SK-N-SH (cell line): ENCODE data around the gene NDUFS6. TPM values are rescaled to one million over a fixed set of nuclear protein-coding genes. Genes with fewer than 3 reads are reported as not detected.

Experiments
- CTCF ChIA-PET: fragments of 300-600, 350-600 bp; formaldehyde crosslinking; extraction: SDS; loops from one replicate; lab custom pipeline; 2021; lab: Yijun Ruan, JAX
- POLR2A ChIA-PET: fragments of 350-600 bp; sonication (Branson Sonifier 250); formaldehyde crosslinking; extraction: SDS; loops from one replicate; lab custom pipeline; 2020; ENCODE audit warnings: antibody characterized with exemption, inconsistent platforms; lab: Yijun Ruan, JAX
- DNase-seq: peaks from one replicate; pipeline ENCODE4 v3.0.0; 2012
- H2AFZ ChIP-seq: fragments of 200-600 bp; sonication (generic); 2 replicates; pipeline ENCODE4 v1.8.1; 2016; ENCODE audit warnings: antibody characterized with exemption, mild to moderate bottlenecking, low read depth
- H3F3A ChIP-seq: fragments of 200-600 bp; sonication (generic); replicated peaks from 2 replicates; pipeline ENCODE3; 2016; ENCODE audit warnings: antibody characterized with exemption, mild to moderate bottlenecking; ENCODE audit not compliant: insufficient read depth
- H3K27ac ChIP-seq, 2 experiments: fragments of 200-500 bp in 1 of 2; fragments of 200-600 bp in 1 of 2; sonication (Bioruptor generic) in 1 of 2; sonication (generic), shearing (Covaris generic) in 1 of 2; 2 replicates each; pipeline versions ENCODE4 v1.5.1 to v1.6.1; 2014 to 2016; ENCODE audit warnings: low read depth in 2 of 2, inconsistent platforms in 1 of 2, low read length in 1 of 2, mild to moderate bottlenecking in 1 of 2, mixed read lengths in 1 of 2
- H3K27me3 ChIP-seq: fragments of 200-600 bp; sonication (generic), shearing (Covaris generic); 2 replicates; pipeline ENCODE4 v1.6.1; 2016; ENCODE audit warnings: mixed run types; ENCODE audit not compliant: insufficient read depth
- H3K36me3 ChIP-seq, 2 experiments: fragments of 200-500 bp in 1 of 2; fragments of 200-600 bp in 1 of 2; sonication (Bioruptor generic) in 1 of 2; sonication (generic) in 1 of 2; replicated peaks in 1 of 2; 2 replicates each; pipeline versions ENCODE3 to v1.5.1; 2014 to 2016; ENCODE audit warnings: low read length in 1 of 2, mild to moderate bottlenecking in 1 of 2; ENCODE audit not compliant: insufficient read depth in 2 of 2, control insufficient read depth in 1 of 2
- H3K4me1 ChIP-seq, 2 experiments: fragments of 200-500 bp in 1 of 2; fragments of 200-600 bp in 1 of 2; sonication (Bioruptor generic) in 1 of 2; sonication (generic), shearing (Covaris generic) in 1 of 2; 2 replicates each; pipeline versions ENCODE4 v1.5.1 to v1.6.1; 2014 to 2016; ENCODE audit warnings: low read depth in 1 of 2, low read length in 1 of 2, mixed run types in 1 of 2; ENCODE audit not compliant: insufficient read depth in 2 of 2, control insufficient read depth in 1 of 2
- H3K4me2 ChIP-seq: fragments of 200-600 bp; sonication (generic), shearing (Covaris generic); 2 replicates; pipeline ENCODE4 v1.6.1; 2017; ENCODE audit warnings: mixed run types
- H3K4me3 ChIP-seq, 2 experiments: fragments of 200-500 bp in 1 of 2; fragments of 200-600 bp in 1 of 2; sonication (Bioruptor generic) in 1 of 2; sonication (generic), shearing (Covaris generic) in 1 of 2; 2 replicates each; pipeline versions ENCODE4 v1.5.1 to v1.8.1; 2014 to 2016; ENCODE audit warnings: low read depth in 2 of 2, inconsistent platforms in 1 of 2, low read length in 1 of 2, mild to moderate bottlenecking in 1 of 2, mixed read lengths in 1 of 2, moderate library complexity in 1 of 2
- H3K79me2 ChIP-seq: fragments of 200-600 bp; sonication (generic); 2 replicates; pipeline ENCODE4 v1.8.1; 2017; ENCODE audit warnings: mild to moderate bottlenecking; ENCODE audit not compliant: insufficient read depth
- H3K9ac ChIP-seq: fragments of 200-600 bp; sonication (generic); 2 replicates; pipeline ENCODE4 v1.6.1; 2017; ENCODE audit warnings: mixed run types
- H3K9me2 ChIP-seq: fragments of 200-600 bp; sonication (generic); 2 replicates; pipeline ENCODE4 v1.6.1; 2017; ENCODE audit warnings: mixed run types
- H3K9me3 ChIP-seq: fragments of 200-600 bp; sonication (generic); 2 replicates; pipeline ENCODE4 v1.6.1; 2017; ENCODE audit warnings: mixed run types, mild to moderate bottlenecking, moderate library complexity
- H4K20me1 ChIP-seq: fragments of 200-600 bp; sonication (generic); 2 replicates; pipeline ENCODE4 v1.6.1; 2017; ENCODE audit warnings: mild to moderate bottlenecking, mixed run types; ENCODE audit not compliant: insufficient read depth
- CHD2 ChIP-seq: fragments of 150-350 bp; IDR thresholded peaks from 2 replicates; pipeline ENCODE4 v1.6.1; 2018; ENCODE audit warnings: low read length; ENCODE audit not compliant: partially characterized antibody
- CTCF ChIP-seq: fragments of 200-600 bp; sonication (generic); IDR thresholded peaks from 2 replicates; pipeline ENCODE4 v1.6.1; 2017; ENCODE audit warnings: antibody characterized with exemption, mild to moderate bottlenecking, moderate library complexity
- EZH2phosphoT487 ChIP-seq: fragments of 200-600 bp; sonication (generic); IDR thresholded peaks from 2 replicates; pipeline ENCODE4 v1.6.1; 2017; ENCODE audit warnings: low read depth, mixed run types, mild to moderate bottlenecking, antibody characterized with exemption, moderate library complexity, borderline replicate concordance
- FOXM1 ChIP-seq: IDR thresholded peaks from 2 replicates; pipeline ENCODE4 v1.4.0; 2012; ENCODE audit warnings: low read depth, mild to moderate bottlenecking
- GABPA ChIP-seq: IDR thresholded peaks from 2 replicates; pipeline ENCODE4 v1.4.0; 2012; ENCODE audit warnings: low read depth, mild to moderate bottlenecking
- GATA2 ChIP-seq: sonication (generic); formaldehyde crosslinking; IDR thresholded peaks from 2 replicates; pipeline ENCODE4 v1.5.0; 2020; ENCODE audit warnings: mild to moderate bottlenecking, missing genetic modification reagents
- MAX ChIP-seq: IDR thresholded peaks from 2 replicates; pipeline ENCODE4 v1.4.0; 2012; ENCODE audit warnings: low read depth
- MEF2A ChIP-seq: IDR thresholded peaks from 2 replicates; pipeline ENCODE4 v1.4.0; 2012; ENCODE audit warnings: low read depth, borderline replicate concordance
- MXI1 ChIP-seq: IDR thresholded peaks from 2 replicates; pipeline ENCODE4 v1.6.1; 2012; ENCODE audit warnings: mild to moderate bottlenecking, low read depth, low read length, improper control_type of control experiment
- RAD21 ChIP-seq: IDR thresholded peaks from 2 replicates; pipeline ENCODE4 v1.6.1; 2012; ENCODE audit warnings: mild to moderate bottlenecking, low read length
- RCOR1 ChIP-seq: fragments of 150-350 bp; IDR thresholded peaks from 2 replicates; pipeline ENCODE4 v1.6.1; 2017; ENCODE audit warnings: antibody characterized with exemption, low read length
- REST ChIP-seq: IDR thresholded peaks from 2 replicates; pipeline ENCODE4 v1.6.1; 2012; ENCODE audit warnings: mild to moderate bottlenecking, low read depth, low read length, moderate library complexity
- RFX5 ChIP-seq: IDR thresholded peaks from 2 replicates; pipeline ENCODE4 v1.6.1; 2012; ENCODE audit warnings: mild to moderate bottlenecking, improper control_type of control experiment, low read length
- RXRA ChIP-seq: IDR thresholded peaks from 2 replicates; pipeline ENCODE4 v1.4.0; 2012; ENCODE audit warnings: low read depth, mild to moderate bottlenecking, borderline replicate concordance
- SMC3 ChIP-seq: IDR thresholded peaks from 2 replicates; pipeline ENCODE4 v1.6.1; 2012; ENCODE audit warnings: low read depth, low read length, improper control_type of control experiment
- TCF12 ChIP-seq: IDR thresholded peaks from 2 replicates; pipeline ENCODE4 v1.4.0; 2012
- TEAD4 ChIP-seq: IDR thresholded peaks from 2 replicates; pipeline ENCODE4 v1.4.0; 2012; ENCODE audit warnings: mild to moderate bottlenecking, borderline replicate concordance; ENCODE audit not compliant: insufficient read depth
- USF2 ChIP-seq: fragments of 150-350 bp; IDR thresholded peaks from 2 replicates; pipeline ENCODE4 v1.6.1; 2017; ENCODE audit warnings: antibody characterized with exemption, low read length, low read depth, borderline replicate concordance
- WGBS: methylation state at CpG from one replicate; pipeline ENCODE4 v1.1.6; 2017; ENCODE audit warnings: low lambda C conversion rate; 5-methylcytosine and 5-hydroxymethylcytosine counted together
- polyA plus RNA-seq, 3 experiments: library from polyadenylated mRNA; depleted of rRNA; stranded (reverse); fragments of >200 nt; gene quantifications; 2 replicates each; pipeline ENCODE4 v1.2.3, GENCODE V29; 2012

The NDUFS6 gene
- polyA plus RNA-seq, 1 of the 3 experiments (the other 2 are of a cell fraction): 316 TPM

- TF ChIP-seq USF2: no peak
- TF ChIP-seq TCF12: no peak
- no peak for TF ChIP-seq EZH2phosphoT487
- no peak for TF ChIP-seq TEAD4
- TF ChIP-seq GATA2 (CRISPR knock-in tag): no peak
- TF ChIP-seq SMC3: no peak
Observed at GRCh38 chr5:1760231-1760630, 41.0 kb upstream of the NDUFS6 start (continued).

GRCh38 chr5:1760656-1761452 lies 40.4 kb upstream of the NDUFS6 start:
- POLR2A ChIA-PET: interaction anchor here (0.6 kb wide), 1 partner anchor 1489 kb away, joined by 3 read pairs; the partner anchor contains the start of gene PDCD6
- Histone ChIP-seq H3F3A (no peaks in the 10 kb centered on the region), H3K4me3 (no peak overlapping the region), H3K79me2 (no peaks in the 10 kb centered on the region), H3K4me2 (no peak overlapping the region), H2AFZ (no peak overlapping the region), H3K9me2 (no peaks in the 10 kb centered on the region), H3K36me3 (no peaks in the 10 kb centered on the region), H4K20me1 (no peaks in the 10 kb centered on the region), H3K9me3 (no peaks in the 10 kb centered on the region), H3K9ac (no peak overlapping the region), H3K4me1 (no peaks in the 10 kb centered on the region), H3K27ac (no peak overlapping the region), H3K27me3 (peaks cover 78% of the 10 kb centered on the region)
- 18% methylated on average over 12 of the region's 28 CpGs for WGBS
- no peak for DNase-seq
- CTCF ChIA-PET: no interaction called here
- TF ChIP-seq SMC3 (no peak), RXRA (no peak), MXI1 (no peak), GABPA (no peak), MEF2A (no peak), CTCF (no peak), FOXM1 (no peak), RFX5 (no peak), TEAD4 (no peak), REST (no peak), RCOR1 (no peak), MAX (no peak), CHD2 (no peak), RAD21 (no peak)
